Kidney (tissue), 14 donors: ENCODE results near the gene MFAP1. TPM values are rescaled to one million over a fixed set of nuclear protein-coding genes. Genes with fewer than 3 reads are reported as not detected.
"Not testable (repeated sequence)": the region's sequence is repeated elsewhere in the genome, so short reads cannot be mapped to it uniquely, and the experiment has no call there.

Experiments used
- DNase-seq, 5 donors: peaks; one replicate each; pipeline ENCODE4 v3.0.0-alpha.2; 2013 to 2020
- FAIRE-seq: peaks from 2 replicates; lab custom pipeline; 2012; peaks lifted over from hg19 to GRCh38; lab: Jason Lieb, UNC
- H3K27ac ChIP-seq, 2 donors: one replicate each; pipeline ENCODE4 v1.7.0; 2013; ENCODE audit warnings: low read depth in 2 of 2, low read length in 2 of 2, inconsistent platforms in 1 of 2
- H3K27me3 ChIP-seq: one replicate; pipeline ENCODE4 v1.7.1; 2013; ENCODE audit warnings: low read length, inconsistent platforms; ENCODE audit not compliant: control insufficient read depth, insufficient read depth
- H3K36me3 ChIP-seq, 3 donors: one replicate each; pipeline versions ENCODE4 v1.7.0 to v1.7.1; 2013; ENCODE audit warnings: low read length in 3 of 3, control low read depth in 1 of 3, inconsistent platforms in 1 of 3; ENCODE audit not compliant: insufficient read depth in 3 of 3, control insufficient read depth in 2 of 3
- H3K4me1 ChIP-seq, 3 donors: one replicate each; pipeline versions ENCODE4 v1.7.0 to v1.7.1; 2013; ENCODE audit warnings: low read length in 3 of 3, inconsistent platforms in 1 of 3, low read depth in 1 of 3; ENCODE audit not compliant: control insufficient read depth in 2 of 3, insufficient read depth in 2 of 3
- H3K4me3 ChIP-seq, 3 donors: one replicate each; pipeline versions ENCODE4 v1.7.0 to v1.8.1; 2013; ENCODE audit warnings: low read length in 3 of 3, control low read depth in 1 of 3, inconsistent platforms in 1 of 3
- H3K9ac ChIP-seq, 3 donors: one replicate each; pipeline versions ENCODE4 v1.7.0 to v1.7.1; 2013; ENCODE audit warnings: low read length in 3 of 3, control low read depth in 1 of 3, inconsistent platforms in 1 of 3
- H3K9me3 ChIP-seq, 3 donors: one replicate each; pipeline versions ENCODE4 v1.7.0 to v1.7.1; 2013; ENCODE audit warnings: low read length in 3 of 3, control low read depth in 1 of 3, inconsistent platforms in 1 of 3; ENCODE audit not compliant: control insufficient read depth in 2 of 3, insufficient read depth in 1 of 3
- intact Hi-C: fragments of 100-400 bp; cut with DNase I; formaldehyde crosslinking; loops from one replicate; pipeline ENCODE4 v1.11.1; 2022
- polyA plus RNA-seq: library from polyadenylated mRNA; stranded (reverse); fragments of 350-450 nt; fragmentation: Illumina TruSeq; extraction: RNeasy Lipid Tissue Mini Kit (QIAGEN cat#74804); gene quantifications from one replicate; pipeline ENCODE4 v1.2.3, GENCODE V29; 2014; ENCODE audit warnings: low read depth, low replicate concordance; ENCODE audit not compliant: insufficient read depth
- total RNA-seq: library from RNA; stranded (reverse); fragmentation: NEBNext Ultra II Directional; extraction: Animal tissue kit (Norgen Biotek cat#: 25700); gene quantifications from one replicate; pipeline ENCODE4 v1.2.1, GENCODE V29; 2021
- TF ChIP-seq, protein P1 (sequence below): IDR thresholded peaks from 3 replicates; pipeline ENCODE4 v1.5.1; 2012; ENCODE audit warnings: mild to moderate bottlenecking, moderate library complexity, borderline replicate concordance; ENCODE audit not compliant: insufficient read depth; ENCODE audit errors: extremely low read depth
- donor health status: control.
- donor health status: control.
- donor health status: control.
- donor health status: control.
- donor health status: control.
- donor health status: DM: yes; HTN: yes; CAD: no.
- donor health status: Normal renal cell carcinoma (clear cell type).

Gene MFAP1
- total and polyA plus RNA-seq, 2 donors from 2014 or later = 25.3 to 28.1 TPM

DNA sequence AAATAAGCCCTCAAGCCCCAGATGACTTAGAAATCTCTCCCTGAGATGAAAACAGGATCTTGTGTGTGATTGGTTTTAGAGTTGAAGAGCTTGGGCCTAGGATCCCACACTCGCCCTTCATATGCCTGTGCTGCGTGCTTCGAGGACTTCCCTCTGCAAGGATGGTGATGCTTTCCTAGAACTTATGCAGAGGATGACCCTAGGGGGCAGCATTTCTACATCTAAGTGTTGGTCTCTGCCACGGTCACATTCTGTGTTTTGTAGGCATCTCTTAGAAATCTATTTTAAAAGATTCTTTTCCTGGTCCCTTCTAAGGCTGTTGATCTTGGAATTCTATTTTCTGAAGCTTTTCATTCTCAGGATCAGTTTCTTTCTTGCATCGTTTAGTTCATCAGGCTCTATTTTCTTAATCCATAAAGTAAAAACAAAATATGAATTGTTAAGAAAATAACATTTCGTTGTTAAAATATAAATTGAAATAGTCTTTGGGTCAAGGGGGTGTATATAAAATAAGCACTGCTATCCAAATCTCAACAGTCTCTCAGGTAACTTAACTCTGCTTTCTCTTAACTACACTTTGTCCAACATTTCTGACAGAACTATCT lies 48.0 kb upstream of the MFAP1 start:
- Histone ChIP-seq H3K9me3 (no peaks in the 10 kb centered on the region), H3K27me3 (no peaks in the 10 kb centered on the region), H3K4me3 (no peak overlapping the region), H3K36me3 (no peaks in the 10 kb centered on the region), H3K9ac (no peak overlapping the region), H3K27ac (no peak overlapping the region), H3K4me1 (no peaks in the 10 kb centered on the region)
- intact Hi-C loops = no loop called here
- TF ChIP-seq, protein P1, sequence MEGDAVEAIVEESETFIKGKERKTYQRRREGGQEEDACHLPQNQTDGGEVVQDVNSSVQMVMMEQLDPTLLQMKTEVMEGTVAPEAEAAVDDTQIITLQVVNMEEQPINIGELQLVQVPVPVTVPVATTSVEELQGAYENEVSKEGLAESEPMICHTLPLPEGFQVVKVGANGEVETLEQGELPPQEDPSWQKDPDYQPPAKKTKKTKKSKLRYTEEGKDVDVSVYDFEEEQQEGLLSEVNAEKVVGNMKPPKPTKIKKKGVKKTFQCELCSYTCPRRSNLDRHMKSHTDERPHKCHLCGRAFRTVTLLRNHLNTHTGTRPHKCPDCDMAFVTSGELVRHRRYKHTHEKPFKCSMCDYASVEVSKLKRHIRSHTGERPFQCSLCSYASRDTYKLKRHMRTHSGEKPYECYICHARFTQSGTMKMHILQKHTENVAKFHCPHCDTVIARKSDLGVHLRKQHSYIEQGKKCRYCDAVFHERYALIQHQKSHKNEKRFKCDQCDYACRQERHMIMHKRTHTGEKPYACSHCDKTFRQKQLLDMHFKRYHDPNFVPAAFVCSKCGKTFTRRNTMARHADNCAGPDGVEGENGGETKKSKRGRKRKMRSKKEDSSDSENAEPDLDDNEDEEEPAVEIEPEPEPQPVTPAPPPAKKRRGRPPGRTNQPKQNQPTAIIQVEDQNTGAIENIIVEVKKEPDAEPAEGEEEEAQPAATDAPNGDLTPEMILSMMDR = peak; percentile 35
- FAIRE-seq (no peak), DNase-seq (peak in 4 of 5 donors; percentile 51 to 86 (median 68))

DNA sequence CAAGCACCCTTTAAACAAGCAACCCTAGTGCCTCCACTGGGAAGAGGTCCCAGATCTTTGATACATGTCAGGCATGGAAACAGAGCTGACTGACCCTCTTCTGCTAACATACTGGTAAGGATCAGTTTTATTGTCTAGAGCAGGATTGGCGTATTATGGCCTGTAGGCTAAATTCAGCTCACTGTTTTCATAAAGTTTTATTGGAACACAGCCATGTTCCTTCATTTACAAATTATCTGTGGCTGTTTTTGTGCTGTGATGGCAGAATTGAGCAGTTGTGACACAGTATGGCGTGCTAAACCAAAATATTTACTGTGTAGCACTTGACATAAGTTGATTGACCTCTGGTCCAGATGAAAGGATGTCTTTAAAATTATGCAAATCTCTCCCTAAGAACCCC lies 47.3 kb upstream of the MFAP1 start:
- FAIRE-seq = no peak
- H3K36me3 ChIP-seq = no peaks in the 10 kb centered on the region
- no peak overlapping the region for H3K27ac ChIP-seq
- H3K9ac ChIP-seq = no peak overlapping the region
- H3K4me1 ChIP-seq = no peaks in the 10 kb centered on the region
- intact Hi-C loops = no loop called here
- H3K4me3 ChIP-seq = no peak overlapping the region
- TF ChIP-seq, protein P1 = no peak
- no peaks in the 10 kb centered on the region for H3K9me3 ChIP-seq
- no peaks in the 10 kb centered on the region for H3K27me3 ChIP-seq
- DNase-seq = no peak

DNA sequence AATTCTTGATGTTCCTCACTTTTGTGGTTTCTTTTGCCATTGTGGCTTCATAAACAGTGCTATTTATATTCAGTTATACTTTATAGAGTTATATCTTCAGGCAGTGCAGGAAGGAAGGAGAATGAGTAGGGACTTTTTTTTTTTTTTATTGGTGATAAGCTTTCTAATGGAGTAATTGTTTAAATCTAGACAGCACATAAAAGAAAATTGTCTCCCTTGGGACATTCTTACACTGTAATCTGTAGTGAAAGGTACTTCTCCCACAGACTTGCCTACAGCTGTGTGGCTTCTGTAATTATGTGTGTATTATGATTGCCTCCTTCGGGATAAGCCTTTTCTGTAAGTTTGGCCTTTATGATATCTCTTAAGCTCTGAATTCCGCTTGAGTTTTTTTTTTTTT lies 43.9 kb upstream of the MFAP1 start:
- Histone ChIP-seq H3K27ac (no peak overlapping the region), H3K4me3 (no peak overlapping the region), H3K36me3 (no peaks in the 10 kb centered on the region), H3K9ac (no peak overlapping the region), H3K4me1 (no peaks in the 10 kb centered on the region), H3K27me3 (no peaks in the 10 kb centered on the region), H3K9me3 (no peaks in the 10 kb centered on the region)
- no peak for FAIRE-seq
- DNase-seq = no peak
- TF ChIP-seq, protein P1 = no peak
- intact Hi-C loops = no loop called here

DNA sequence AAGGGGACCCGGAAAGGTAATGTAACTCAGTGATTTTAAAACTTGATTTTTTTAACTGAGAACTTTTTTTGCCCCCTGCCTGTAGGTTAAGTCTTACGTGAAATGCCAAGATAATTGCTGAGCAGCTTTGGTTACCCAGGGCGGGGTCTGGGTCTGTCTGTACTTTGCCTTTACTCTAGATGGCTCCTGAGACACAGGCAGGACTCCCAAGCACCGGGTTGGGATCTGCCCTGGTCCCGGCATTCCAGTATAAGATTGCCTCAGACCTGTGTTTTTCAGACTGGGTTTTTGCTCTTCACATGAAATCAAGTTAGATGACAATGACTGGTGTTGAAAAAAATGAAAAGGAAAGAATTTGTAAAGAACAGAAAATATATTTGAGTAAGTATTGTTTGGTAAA lies 42.6 kb upstream of the MFAP1 start:
- no peaks in the 10 kb centered on the region for H3K36me3 ChIP-seq
- H3K27ac ChIP-seq = no peak overlapping the region
- no peaks in the 10 kb centered on the region for H3K27me3 ChIP-seq
- no peak overlapping the region for H3K9ac ChIP-seq
- DNase-seq (no peak), FAIRE-seq (no peak)
- no peaks in the 10 kb centered on the region for H3K9me3 ChIP-seq
- intact Hi-C loops = no loop called here
- H3K4me3 ChIP-seq = no peak overlapping the region
- H3K4me1 ChIP-seq = no peaks in the 10 kb centered on the region
- TF ChIP-seq, protein P1 = no peak

DNA sequence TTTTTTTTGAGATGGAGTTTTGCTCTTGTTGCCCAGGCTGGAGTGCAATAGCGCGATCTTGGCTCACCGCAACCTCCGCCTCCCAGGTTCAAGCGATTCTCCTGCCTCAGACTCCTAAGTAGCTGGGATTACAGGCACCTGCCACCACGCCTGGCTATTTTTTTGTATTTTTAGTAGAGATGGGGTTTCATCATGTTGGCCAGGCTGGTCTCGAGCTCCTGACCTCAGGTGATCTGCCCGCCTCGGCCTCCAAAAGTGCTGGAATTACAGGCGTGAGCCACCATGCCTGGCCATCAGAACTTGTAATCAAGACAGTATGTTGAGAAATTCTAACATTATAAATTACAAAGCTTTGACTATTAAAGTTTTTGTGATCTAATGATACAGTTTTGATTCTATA lies 42.1 kb upstream of the MFAP1 start:
- DNase-seq, intact Hi-C loops: not testable (repeated sequence)

More for the DNA sequence above, 42.1 kb upstream of the MFAP1 start:
- FAIRE-seq, H3K4me1 ChIP-seq, H3K27me3 ChIP-seq, H3K4me3 ChIP-seq, H3K9me3 ChIP-seq, H3K9ac ChIP-seq, H3K27ac ChIP-seq, H3K36me3 ChIP-seq: not testable (repeated sequence)
